Smooth muscle cell (in vitro differentiated cells): ENCODE results near the gene CCDC9. TPM values are rescaled to one million over a fixed set of nuclear protein-coding genes. Genes with fewer than 3 reads are reported as not detected.
"Not testable (repeated sequence)": the region's sequence is repeated elsewhere in the genome, so short reads cannot be mapped to it uniquely, and the experiment has no call there.

Source experiments
- DNase-seq: peaks from one replicate; lab custom pipeline; 2025; ENCODE audit not compliant: unreplicated experiment; lab: John Stamatoyannopoulos, UW
- H2AFZ ChIP-seq: fragments of 200-600 bp; sonication (generic); 2 replicates; pipeline ENCODE4 v1.6.0; 2016; ENCODE audit warnings: antibody characterized with exemption, low read depth, mild to moderate bottlenecking
- H3F3A ChIP-seq: fragments of 200-600 bp; sonication (generic); 2 replicates; pipeline ENCODE4 v1.6.0; 2017; ENCODE audit warnings: antibody characterized with exemption, low read depth
- H3K27ac ChIP-seq: fragments of 200-600 bp; sonication (generic); 2 replicates; pipeline ENCODE4 v1.5.1; 2016; ENCODE audit warnings: low read depth, mild to moderate bottlenecking
- H3K27me3 ChIP-seq: fragments of 200-600 bp; sonication (generic); 2 replicates; pipeline ENCODE4 v1.6.1; 2016; ENCODE audit warnings: low read depth, mild to moderate bottlenecking
- H3K36me3 ChIP-seq: fragments of 200-600 bp; sonication (generic); 2 replicates; pipeline ENCODE4 v1.5.1; 2016; ENCODE audit warnings: low read depth
- H3K4me1 ChIP-seq: fragments of 200-600 bp; sonication (generic); 2 replicates; pipeline ENCODE4 v1.5.1; 2016; ENCODE audit warnings: low read depth
- H3K4me2 ChIP-seq: fragments of 200-600 bp; sonication (generic); 2 replicates; pipeline ENCODE4 v1.6.0; 2016; ENCODE audit warnings: mild to moderate bottlenecking
- H3K4me3 ChIP-seq: fragments of 200-600 bp; sonication (generic); 2 replicates; pipeline ENCODE4 v1.5.1; 2016; ENCODE audit warnings: mild to moderate bottlenecking
- H3K79me2 ChIP-seq: fragments of 200-600 bp; sonication (generic); 2 replicates; pipeline ENCODE4 v1.6.0; 2016; ENCODE audit warnings: low read depth, mild to moderate bottlenecking
- H3K9ac ChIP-seq: fragments of 200-600 bp; sonication (generic); 2 replicates; pipeline ENCODE4 v1.6.0; 2016; ENCODE audit warnings: low read depth
- H3K9me3 ChIP-seq: fragments of 200-600 bp; sonication (generic); replicated peaks from 2 replicates; pipeline ENCODE4 v1.5.1; 2016; ENCODE audit warnings: low read depth
- H4K20me1 ChIP-seq: fragments of 200-600 bp; sonication (generic); 2 replicates; pipeline ENCODE4 v1.6.0; 2016; ENCODE audit warnings: low read depth
- WGBS: methylation state at CpG from one replicate; pipeline ENCODE4 v1.1.7; 2016; ENCODE audit warnings: low lambda C conversion rate; 5-methylcytosine and 5-hydroxymethylcytosine counted together
- polyA plus RNA-seq: library from polyadenylated mRNA; unstranded; fragments of >200 nt; fragmentation: Nextera tagmentation; extraction: Ambion mirVana; gene quantifications from 2 replicates; pipeline ENCODE4 v1.2.1, GENCODE V29; 2016
- total RNA-seq: library from RNA; depleted of rRNA; stranded (reverse); fragments of >200 nt; gene quantifications from 2 replicates; pipeline ENCODE4 v1.2.3, GENCODE V29; 2014
- TF ChIP-seq, protein P1 (sequence below): fragments of 200-600 bp; sonication (generic); IDR thresholded peaks from 2 replicates; pipeline ENCODE4 v1.5.1; 2017; ENCODE audit warnings: borderline replicate concordance, mild to moderate bottlenecking, antibody characterized with exemption; ENCODE audit not compliant: insufficient read depth, poor library complexity, severe bottlenecking

Gene CCDC9
- total and polyA plus RNA-seq, 2 experiments from 2014 or later: 6.4 to 12.7 TPM

DNA sequence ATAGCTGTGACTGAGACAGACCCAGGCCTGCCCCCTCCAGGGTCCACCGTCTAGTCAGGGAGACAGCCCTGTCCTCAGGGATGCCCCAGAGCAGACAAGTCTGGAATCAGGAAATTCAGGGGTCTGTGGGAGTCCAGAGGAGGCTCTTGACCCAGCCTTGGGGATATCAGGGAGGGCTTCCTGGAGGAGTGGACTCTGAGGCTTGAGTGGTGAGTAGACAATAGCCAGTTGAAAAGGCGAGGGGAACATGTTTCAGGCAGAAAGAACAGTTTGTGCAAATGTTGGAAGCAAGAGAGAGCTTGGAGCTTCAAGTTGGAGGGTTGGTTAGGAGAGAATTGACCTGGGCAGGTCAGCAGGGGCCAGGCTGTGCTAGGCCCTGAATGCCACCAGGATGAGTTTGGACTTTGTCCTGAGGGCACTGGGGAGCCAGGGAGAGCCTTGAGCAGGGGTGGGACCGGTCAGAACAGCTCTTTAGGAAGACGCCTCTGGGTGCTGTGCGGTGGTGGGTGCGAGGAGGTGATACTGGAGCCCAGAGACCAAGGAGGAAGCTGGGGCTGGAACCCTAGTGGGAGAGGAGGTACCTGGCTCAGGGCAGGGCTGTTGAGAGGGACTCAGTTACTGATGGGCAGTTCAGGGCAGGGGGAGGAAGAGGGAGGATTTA is 2.7 kb downstream of the CCDC9 start:
- WGBS: 93% methylated on average over 6 of the region's 6 CpGs
- TF ChIP-seq, protein P1, sequence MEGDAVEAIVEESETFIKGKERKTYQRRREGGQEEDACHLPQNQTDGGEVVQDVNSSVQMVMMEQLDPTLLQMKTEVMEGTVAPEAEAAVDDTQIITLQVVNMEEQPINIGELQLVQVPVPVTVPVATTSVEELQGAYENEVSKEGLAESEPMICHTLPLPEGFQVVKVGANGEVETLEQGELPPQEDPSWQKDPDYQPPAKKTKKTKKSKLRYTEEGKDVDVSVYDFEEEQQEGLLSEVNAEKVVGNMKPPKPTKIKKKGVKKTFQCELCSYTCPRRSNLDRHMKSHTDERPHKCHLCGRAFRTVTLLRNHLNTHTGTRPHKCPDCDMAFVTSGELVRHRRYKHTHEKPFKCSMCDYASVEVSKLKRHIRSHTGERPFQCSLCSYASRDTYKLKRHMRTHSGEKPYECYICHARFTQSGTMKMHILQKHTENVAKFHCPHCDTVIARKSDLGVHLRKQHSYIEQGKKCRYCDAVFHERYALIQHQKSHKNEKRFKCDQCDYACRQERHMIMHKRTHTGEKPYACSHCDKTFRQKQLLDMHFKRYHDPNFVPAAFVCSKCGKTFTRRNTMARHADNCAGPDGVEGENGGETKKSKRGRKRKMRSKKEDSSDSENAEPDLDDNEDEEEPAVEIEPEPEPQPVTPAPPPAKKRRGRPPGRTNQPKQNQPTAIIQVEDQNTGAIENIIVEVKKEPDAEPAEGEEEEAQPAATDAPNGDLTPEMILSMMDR: no peak
- peaks cover 4% of the 10 kb centered on the region for H3K36me3 ChIP-seq
- H3K9ac ChIP-seq: peak overlapping the region; percentile 77
- H3K27me3 ChIP-seq: no peaks in the 10 kb centered on the region
- H3K4me2 ChIP-seq: peak overlapping the region; percentile 91
- peak overlapping the region; percentile 59 for H3K4me3 ChIP-seq
- no peaks in the 10 kb centered on the region for H3K9me3 ChIP-seq
- no peak overlapping the region for H2AFZ ChIP-seq
- peaks cover 47% of the 10 kb centered on the region for H3K79me2 ChIP-seq
- peaks cover 1% of the 10 kb centered on the region for H3F3A ChIP-seq
- H3K27ac ChIP-seq: peak overlapping the region; percentile 88
- H4K20me1 ChIP-seq: peaks cover 27% of the 10 kb centered on the region
- H3K4me1 ChIP-seq: peaks cover 15% of the 10 kb centered on the region
- no peak for DNase-seq

DNA sequence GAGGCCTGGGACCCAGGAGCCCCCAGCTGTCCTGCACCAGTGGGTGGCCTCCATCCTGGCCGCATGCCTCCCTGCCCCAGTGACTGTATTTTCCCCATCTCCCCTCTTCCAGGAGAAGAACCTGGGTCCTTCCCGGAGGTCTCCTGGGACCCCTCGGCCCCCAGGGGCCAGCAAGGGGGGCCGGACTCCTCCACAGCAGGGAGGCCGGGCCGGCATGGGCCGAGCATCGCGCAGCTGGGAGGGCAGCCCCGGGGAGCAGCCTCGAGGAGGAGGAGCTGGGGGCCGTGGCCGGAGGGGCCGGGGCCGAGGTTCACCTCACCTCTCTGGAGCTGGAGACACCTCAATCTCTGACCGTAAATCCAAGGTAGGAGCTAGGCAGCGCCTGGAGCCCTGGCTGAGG is 4.2 kb downstream of the CCDC9 start:
- TF ChIP-seq, protein P1: no peak

DNA sequence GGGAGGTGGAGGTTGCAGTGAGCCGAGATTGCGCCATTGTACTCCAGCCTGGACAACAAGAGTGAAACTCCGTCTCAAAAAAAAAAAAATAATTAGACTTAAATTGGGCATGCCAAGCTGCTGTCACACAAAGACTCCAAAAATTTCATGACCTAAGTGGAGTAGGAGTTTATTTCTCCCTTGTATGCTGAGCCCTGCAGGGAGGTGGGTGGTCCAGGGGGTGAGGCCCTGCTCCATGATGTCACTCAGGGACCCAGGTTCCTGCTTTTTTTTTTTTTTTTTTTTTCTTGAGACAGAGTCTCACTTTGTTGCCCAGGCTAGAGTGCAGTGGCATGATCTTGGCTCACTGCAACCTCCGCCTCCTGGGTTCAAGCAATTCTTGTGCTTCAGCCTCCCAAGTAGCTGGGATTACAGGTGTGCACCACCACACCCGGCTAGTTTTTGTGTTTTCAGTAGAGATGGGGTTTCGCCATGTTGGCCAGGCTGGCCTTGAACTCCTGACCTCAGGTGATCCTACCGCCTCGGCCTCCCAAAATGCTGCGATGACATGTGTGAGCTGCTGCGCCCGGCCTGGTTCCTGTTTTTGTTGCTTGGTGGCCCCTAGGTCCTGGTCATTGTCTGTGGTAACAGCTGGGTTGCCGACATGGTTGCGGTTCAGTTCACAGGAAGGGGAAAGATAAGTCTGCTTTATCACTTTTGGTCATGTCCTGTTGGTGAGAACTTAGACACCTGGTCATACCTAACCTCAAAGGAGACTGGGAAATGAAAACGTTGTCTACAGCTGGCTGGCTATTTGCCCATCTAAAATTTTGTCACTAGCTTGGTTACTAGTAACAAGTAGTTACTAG is 5.8 kb downstream of the CCDC9 start:
- not testable (repeated sequence) for H3K27ac ChIP-seq, H3K36me3 ChIP-seq, H2AFZ ChIP-seq, H3K9ac ChIP-seq, H3K4me2 ChIP-seq, H3F3A ChIP-seq, H3K4me3 ChIP-seq, DNase-seq, H3K9me3 ChIP-seq, H3K27me3 ChIP-seq
- peaks cover 50% of the 10 kb centered on the region for H3K79me2 ChIP-seq
- H4K20me1 ChIP-seq: peaks cover 47% of the 10 kb centered on the region
- WGBS: 98% methylated on average over 14 of the region's 14 CpGs
- H3K4me1 ChIP-seq: peaks cover 15% of the 10 kb centered on the region

More for the DNA sequence above, 4.2 kb downstream of the CCDC9 start:
- Histone ChIP-seq H3K27me3 (no peaks in the 10 kb centered on the region), H4K20me1 (peaks cover 36% of the 10 kb centered on the region), H3K79me2 (peaks cover 50% of the 10 kb centered on the region), H3F3A (no peaks in the 10 kb centered on the region), H3K27ac (no peak overlapping the region), H3K4me1 (peaks cover 15% of the 10 kb centered on the region), H3K9ac (no peak overlapping the region), H3K9me3 (no peaks in the 10 kb centered on the region), H3K4me2 (peak overlapping the region; percentile 12), H2AFZ (no peak overlapping the region), H3K36me3 (peaks cover 8% of the 10 kb centered on the region), H3K4me3 (no peak overlapping the region)
- DNase-seq: no peak
- WGBS: 97% methylated on average over 14 of the region's 17 CpGs

DNA sequence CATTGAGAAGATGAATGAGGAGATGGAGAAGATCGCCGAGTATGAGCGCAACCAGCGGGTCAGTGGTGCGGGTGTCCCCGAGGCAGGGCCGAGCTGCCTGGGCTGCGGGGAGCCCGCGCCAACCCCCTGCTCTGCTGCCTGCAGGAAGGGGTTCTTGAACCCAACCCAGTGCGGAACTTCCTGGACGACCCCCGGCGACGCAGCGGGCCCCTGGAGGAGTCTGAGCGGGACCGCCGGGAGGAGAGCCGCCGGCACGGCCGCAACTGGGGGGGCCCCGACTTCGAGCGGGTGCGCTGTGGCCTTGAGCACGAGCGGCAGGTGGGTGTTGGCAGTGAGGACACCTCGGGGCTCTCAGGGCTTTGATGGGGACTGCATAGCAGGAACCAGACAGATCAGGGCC is 8.3 kb downstream of the CCDC9 start:
- Histone ChIP-seq H3K27ac (no peak overlapping the region), H3K9ac (no peak overlapping the region), H3K9me3 (no peaks in the 10 kb centered on the region), H3K36me3 (peaks cover 9% of the 10 kb centered on the region), H3K27me3 (no peaks in the 10 kb centered on the region), H3K4me2 (no peak overlapping the region), H3F3A (peaks cover 3% of the 10 kb centered on the region), H3K4me3 (no peak overlapping the region), H3K4me1 (no peaks in the 10 kb centered on the region), H3K79me2 (peaks cover 32% of the 10 kb centered on the region), H2AFZ (no peak overlapping the region), H4K20me1 (peaks cover 52% of the 10 kb centered on the region)
- TF ChIP-seq, protein P1: no peak
- no peak for DNase-seq
- 98% methylated on average over 30 of the region's 30 CpGs for WGBS
